Superior temporal gyrus (tissue), 1 donor: ENCODE measurements around the gene OR51E2.
"Not testable (repeated sequence)": the region's sequence is repeated elsewhere in the genome, so short reads cannot be mapped to it uniquely, and the experiment has no call there.

Source experiments
- DNase-seq: peaks from one replicate; pipeline ENCODE4 v3.0.0-alpha.2; 2016; ENCODE audit errors: extremely low spot score

OR51E2 gene

GRCh38 chr11:4697585-4697984 lies at the start of gene OR51E2:
OR51E2 (minus strand) TSS chr11:4697853; CDS start chr11:4682711, 15,142 bp downstream.
- no peak for DNase-seq

GRCh38 chr11:4740735-4741134 lies 43.1 kb upstream of the OR51E2 start:
- no peak for DNase-seq

DNA sequence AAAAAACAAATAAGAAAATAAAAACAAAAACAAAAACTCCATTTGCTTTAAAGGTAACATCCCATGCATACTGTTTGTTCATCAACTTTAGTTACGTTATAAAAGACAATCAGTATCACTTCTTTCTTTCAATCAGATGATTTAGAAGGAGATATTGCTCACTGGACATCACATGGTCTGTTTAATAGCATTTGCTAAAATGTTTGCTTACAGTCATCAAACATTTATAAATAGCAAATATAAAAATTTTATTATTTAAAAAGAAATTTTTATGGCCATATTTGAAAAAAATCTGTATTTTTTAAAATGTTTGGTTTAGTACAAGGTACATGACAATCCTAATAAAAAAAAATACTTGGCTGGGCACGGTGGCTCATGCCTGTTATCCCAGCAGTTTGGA lies 29.5 kb upstream of the OR51E2 start:
- no peak for DNase-seq

DNA sequence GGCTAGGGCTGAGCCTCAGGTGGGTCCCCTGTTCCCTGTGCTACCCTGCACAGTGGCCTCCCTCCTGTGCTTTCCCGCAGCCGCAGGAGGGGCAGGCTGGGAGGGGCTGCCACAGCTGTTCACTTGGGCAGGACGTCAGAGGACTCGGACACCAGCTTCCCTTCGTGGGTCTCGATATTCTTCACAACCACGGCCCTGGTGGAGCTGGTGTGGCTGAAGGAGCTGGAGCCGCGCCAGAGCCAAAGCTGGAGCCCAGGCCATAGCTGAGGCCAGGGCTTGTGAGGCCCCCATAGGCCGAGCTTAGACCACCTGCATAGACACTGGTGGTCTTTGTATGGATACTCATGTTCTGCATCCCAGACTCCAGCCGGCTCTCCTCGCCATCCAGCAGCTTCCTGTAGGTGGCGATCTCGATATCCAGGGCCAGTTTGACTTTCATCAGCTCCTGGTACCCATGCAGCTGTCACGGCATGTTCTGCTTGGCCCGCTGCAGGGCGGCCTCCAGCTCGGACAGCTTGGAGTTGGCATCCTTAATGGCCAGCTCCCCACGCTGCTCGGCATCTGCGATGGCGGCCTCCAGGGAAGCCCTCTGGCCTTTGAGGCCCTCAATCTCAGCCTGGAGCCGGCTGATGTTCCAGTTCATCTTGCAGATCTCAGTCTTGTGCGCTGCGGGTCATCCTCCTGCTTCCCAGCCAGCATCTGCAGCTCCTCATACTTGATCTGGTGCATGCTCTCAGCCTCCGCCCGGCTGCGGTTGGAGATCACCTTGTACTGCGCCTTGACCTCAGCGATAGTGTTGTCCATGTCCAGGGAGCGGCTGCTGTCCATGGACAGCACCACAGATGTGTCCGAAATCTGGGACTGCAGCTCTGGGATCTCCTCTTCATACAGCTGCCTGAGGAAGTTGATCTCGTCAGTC lies 25.2 kb upstream of the OR51E2 start:
- DNase-seq, result not testable (repeated sequence)

- no peak for DNase-seq
These were observed 16.6 kb upstream of the OR51E2 start for GRCh38 chr11:4714300-4714699.

DNA sequence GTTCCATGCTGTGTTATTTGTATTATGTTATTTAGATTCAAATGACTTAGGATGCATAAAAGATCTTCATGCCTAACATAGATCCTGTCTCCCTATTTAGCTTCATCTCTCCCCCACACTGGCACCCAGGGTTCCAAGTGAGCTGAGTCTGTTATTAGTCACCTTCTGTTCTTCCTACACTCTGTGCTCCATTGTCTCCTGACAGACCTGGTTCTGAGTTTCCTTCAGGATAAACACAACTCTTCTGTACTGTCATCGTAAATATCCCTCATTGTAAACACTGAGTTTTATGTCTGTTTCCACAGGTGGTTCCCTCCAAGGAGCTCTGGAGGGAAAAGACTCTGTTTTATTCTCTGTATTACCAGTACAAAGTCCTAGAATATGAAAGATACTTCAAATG lies 15.6 kb upstream of the OR51E2 start:
- no peak for DNase-seq

DNA sequence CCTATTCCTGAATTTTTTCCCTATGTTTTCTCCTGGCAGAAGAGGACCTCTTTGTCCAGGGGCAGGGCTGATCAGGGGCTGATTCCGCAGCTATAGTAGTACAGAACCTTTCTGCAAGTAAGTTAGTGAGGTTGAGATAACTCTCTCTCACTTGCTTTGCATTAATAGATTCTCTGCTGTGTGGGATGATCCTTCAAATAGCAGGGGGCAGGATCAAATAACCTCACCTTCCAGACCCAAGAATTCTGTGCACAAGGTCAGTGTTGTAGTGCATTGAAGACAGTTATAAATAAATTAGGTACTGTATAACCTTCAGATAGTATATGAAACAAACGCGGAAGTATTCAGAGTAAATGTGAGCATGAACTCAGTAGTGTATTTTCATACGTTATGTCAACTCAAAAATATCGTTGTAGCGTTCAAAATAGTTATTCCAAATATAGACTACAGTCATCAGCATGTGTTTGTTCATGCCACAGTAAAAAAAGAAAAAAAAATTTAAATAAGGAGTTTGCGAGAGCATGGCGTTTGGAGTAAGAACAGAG lies 7.2 kb upstream of the OR51E2 start:
- no peak for DNase-seq

GRCh38 chr11:4704054-4704789 lies 6.6 kb upstream of the OR51E2 start, which contains the start of gene MMP26:
MMP26 (plus strand) TSS chr11:4704784.
- DNase-seq, result no peak

DNA sequence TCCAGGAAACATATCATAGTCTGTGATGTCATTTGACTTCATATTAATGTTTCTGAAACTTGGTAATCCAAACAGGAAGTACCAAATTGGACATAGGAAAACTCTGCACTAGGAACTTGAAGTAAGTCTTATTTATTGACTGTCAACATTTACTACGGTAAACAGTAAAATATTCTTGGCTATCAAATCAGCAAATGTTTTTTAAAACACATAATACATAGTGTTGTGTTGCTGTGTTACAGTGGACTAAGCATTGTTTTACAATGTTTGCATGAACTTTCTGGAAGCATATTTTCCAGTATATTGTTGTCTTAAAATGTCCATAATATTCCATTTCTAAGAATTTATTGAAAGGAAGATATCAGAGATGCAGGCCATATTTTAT lies 2.8 kb upstream of the OR51E2 start:
- DNase-seq, result no peak

DNA sequence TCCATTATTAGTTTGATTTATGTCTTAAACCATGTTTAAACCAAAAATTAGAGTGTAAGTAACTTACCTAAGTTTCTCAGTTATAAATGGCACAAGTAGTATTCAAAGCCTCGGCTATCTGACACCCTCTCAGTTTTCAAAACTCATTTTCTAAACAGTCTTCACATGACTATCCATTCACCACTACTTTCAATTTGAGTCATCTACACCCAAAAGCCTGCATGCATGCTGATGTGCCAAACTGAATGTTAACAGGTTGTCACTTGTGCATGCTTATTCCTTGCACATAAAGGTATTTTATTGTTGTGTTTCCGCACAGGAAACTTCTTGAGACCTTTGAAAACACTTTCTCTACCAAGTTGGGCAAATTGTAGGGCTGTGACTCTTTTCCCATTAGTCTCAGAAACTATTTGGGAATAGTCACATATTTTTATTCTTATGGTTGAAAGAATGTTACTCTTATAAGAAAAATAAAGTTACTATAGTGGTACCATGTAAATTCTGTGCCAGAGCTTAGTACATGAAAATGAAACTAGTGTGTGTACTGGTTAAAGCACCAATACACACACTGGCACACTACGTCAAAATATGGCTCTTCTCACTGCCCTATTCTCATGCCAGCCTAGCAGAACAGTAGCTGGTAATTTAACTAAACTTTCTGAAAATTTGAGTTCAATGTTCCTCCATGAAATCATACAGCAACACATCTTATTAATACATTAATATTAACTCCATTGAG lies 2.2 kb upstream of the OR51E2 start:
- no peak for DNase-seq

- DNase-seq, result no peak
These were observed 2.2 kb downstream of the OR51E2 start for GRCh38 chr11:4695442-4695841.

DNA sequence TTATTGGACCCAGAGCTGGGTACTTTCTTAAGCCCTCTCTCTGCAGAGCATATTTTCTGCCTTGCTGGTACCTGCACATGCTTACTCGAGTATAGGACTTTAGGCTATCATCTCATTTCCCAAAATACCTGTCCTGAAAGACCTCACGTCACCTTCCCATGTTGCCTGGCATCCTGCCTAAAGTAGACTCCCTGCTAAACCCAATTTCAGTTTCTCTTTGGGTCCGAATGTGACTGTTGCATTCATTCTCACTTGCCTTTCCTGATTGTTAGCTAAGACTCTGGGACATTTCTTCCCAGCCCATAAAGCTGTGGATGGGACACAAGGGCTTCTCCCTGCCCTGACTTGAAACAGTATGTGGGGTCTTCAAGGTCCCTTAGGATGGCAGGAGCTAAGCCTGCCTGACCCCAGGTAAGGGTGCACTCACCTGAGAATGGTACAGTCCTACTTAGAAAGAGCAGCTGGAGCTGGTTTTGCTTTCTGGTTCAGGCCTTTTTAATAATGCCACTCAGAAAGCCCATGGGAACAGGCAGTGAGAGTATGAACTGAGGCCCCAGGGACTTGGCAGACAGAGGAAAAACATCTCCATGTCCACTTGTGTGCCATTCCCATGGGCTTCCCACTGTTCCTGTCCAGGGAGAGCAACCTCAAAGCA lies 12.9 kb downstream of the OR51E2 start:
- DNase-seq, result no peak

DNA sequence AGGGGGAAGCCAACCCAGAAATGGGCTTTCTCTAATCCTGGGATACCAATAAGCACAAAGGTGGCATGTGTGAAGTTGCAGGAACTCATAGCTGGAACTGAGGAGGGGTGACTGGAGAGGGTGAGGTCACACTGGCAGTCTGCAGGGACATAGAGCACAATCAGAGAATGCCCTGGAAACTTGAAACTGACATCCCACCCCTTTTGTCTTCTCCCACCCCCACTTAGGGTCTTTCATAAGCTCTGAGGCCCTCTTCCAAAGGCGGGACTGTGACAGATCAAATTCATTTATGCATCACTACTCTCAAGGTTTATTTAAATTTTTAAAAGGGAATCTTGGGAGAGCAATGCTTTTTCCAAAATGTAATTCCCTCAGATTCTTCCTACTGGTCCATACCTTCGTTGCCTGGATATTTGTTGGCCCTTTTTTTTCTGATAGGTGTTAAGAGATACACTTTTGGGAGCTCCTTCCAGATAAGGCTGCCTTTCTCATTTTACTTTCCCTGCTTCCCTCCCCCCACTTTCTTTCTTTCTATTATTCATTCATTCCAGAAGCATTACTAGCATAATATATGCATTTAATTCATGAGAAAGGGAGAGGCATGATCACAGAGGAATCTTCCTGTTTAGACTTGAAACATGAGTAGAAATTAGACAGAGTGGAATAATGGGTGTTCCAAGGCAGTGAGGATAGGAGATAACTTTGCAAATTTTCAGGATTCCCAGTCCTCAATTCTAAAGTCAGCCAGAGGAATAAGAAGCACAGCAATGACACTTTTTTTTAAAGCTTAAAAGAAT lies 14.8 kb downstream of the OR51E2 start:
- DNase-seq, result no peak

DNA sequence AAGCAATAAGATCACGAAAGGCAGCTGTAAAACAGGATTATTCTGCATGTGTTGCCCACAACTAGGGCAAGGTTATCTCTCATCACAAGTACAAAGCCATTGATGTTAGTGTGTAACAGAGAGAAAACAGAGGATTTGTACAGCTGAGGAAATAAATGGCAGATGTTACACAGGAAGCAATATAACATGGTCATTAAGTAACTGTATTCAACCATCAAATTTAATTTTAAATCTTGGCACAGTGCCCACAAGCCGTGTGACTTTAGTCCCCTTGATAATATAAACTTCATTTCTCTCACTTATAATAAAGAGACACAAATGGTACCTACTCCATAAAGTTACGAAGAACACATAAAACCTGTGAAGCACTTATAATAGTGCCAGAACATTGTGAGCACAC lies 17.3 kb downstream of the OR51E2 start:
- DNase-seq, result no peak

GRCh38 chr11:4677948-4678347 lies 19.7 kb downstream of the OR51E2 start:
- no peak for DNase-seq

DNA sequence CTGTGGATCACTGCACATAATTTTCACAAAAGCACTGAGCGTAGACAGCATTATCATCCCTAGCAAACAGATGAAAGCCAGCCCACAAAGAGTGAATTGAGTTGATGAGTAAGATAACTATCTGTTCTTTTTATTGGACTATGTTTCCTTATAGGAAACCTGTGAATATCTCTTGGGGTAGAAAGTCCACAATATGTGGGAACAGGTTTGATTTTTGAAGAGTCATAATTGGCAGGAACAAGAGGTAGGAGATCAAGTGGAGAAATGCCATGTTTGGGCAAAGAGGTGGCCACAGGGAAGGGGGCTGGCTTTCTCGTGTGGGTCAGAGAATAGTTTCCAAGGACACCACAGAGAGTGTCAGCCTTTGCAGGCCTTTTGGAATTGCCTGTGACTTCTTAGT lies 23.9 kb downstream of the OR51E2 start:
- no peak for DNase-seq

GRCh38 chr11:4672470-4672869 lies 25.2 kb downstream of the OR51E2 start:
- DNase-seq, result no peak

DNA sequence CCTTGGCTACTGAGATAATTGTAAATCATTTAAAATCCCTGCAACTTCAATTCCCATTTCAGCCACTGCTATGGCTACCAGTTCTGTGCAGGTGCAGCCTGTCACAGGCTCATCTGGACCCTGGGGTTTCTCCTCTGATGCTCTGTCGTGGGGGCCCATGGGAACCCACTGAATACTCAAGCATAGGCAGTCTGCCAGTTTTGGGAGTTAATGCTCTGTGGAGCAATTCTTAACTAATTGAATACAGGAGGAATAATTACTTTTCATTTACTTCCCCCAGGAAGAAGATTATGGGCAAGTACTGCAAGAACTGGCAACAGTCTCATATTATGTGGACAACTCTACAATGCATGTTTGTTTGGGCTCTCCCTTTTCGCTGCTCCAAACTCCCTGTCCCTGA lies 25.9 kb downstream of the OR51E2 start:
- no peak for DNase-seq

DNA sequence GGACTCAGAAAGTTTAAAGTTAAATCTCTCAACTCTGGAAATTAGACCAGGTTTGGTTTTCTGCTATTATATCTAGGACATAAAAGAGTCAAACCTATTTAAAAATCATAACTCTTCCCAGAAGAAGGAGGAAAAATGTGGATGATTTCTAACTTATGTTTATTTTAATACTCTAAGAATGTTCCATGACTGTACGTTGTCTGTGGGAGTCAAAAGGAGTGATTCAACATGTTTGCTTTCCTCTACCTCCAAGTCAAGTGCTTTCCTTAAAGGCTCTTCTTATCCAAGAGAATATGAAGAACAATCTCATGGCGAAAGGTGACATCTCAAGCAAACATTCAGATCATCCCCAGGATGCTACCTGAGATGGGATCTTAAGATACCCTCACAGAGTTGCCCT lies 32.2 kb downstream of the OR51E2 start:
- no peak for DNase-seq

GRCh38 chr11:4664786-4665185 lies 32.9 kb downstream of the OR51E2 start:
- no peak for DNase-seq

- no peak for DNase-seq
These were observed 33.5 kb downstream of the OR51E2 start for GRCh38 chr11:4664183-4664582.
